ENCODE results near the gene COL18A1.

GRCh38 chr21:45470773-45471524 lies 66.0 kb downstream of the COL18A1 start:
- TF ChIP-seq USF2 (IDR thresholded peaks at IDR 0.05) (no peak), CHD2 (IDR thresholded peaks at IDR 0.05; ENCODE audit: low read length, partially characterized antibody) (no peak), POLR2A (IDR thresholded peaks at IDR 0.05; ENCODE audit: low read length) (no peak), CTCF (IDR thresholded peaks at IDR 0.05) (no peak), RARB (CRISPR knock-in tag; IDR thresholded peaks at IDR 0.05) (no peak), PBX3 (IDR thresholded peaks at IDR 0.05) (no peak), EP300 (IDR thresholded peaks at IDR 0.05) (no peak), ZFP36 (IDR thresholded peaks at IDR 0.05; ENCODE audit: borderline replicate concordance, partially characterized antibody) (no peak), MAX (IDR thresholded peaks at IDR 0.05) (peak; percentile 59), JUNB (IDR thresholded peaks at IDR 0.05) (no peak)

Measured in A549 (cell line).